PFSK-1 (cell line): ENCODE results near the gene ACSL5.

Source experiments
- FOXP2 ChIP-seq: optimal IDR thresholded peaks from 2 replicates; pipeline ENCODE3; 2011; ENCODE audit warnings: borderline replicate concordance, control low read depth, inconsistent platforms; ENCODE audit not compliant: insufficient read depth; ENCODE audit errors: extremely low read length, extremely low read depth
- POLR2AphosphoS5 ChIP-seq: IDR thresholded peaks from 2 replicates; pipeline ENCODE4 v1.6.1; 2012; ENCODE audit warnings: low read depth, mild to moderate bottlenecking, control low read depth, low read length, moderate library complexity
- REST ChIP-seq, 2 experiments: IDR thresholded peaks; 2 replicates each; pipeline versions ENCODE4 v1.6.1 to v1.8.0; 2011 to 2012; ENCODE audit warnings: low read depth in 2 of 2, low read length in 2 of 2, control low read depth in 1 of 2, inconsistent platforms in 1 of 2, mild to moderate bottlenecking in 1 of 2, moderate library complexity in 1 of 2; ENCODE audit not compliant: insufficient read depth in 1 of 2
- SIN3A ChIP-seq: IDR thresholded peaks from 2 replicates; pipeline ENCODE4 v1.6.1; 2012; ENCODE audit warnings: mild to moderate bottlenecking, low read length, moderate library complexity, borderline replicate concordance; ENCODE audit not compliant: insufficient read depth

GRCh38 chr10:112395809-112396530 lies 22.1 kb downstream of the ACSL5 start:
- TF ChIP-seq FOXP2: no peak
- TF ChIP-seq SIN3A: no peak
- TF ChIP-seq POLR2AphosphoS5: no peak
- no peak for TF ChIP-seq REST (IDR thresholded peaks at IDR 0.05; ENCODE audit: insufficient read depth in 1 of 2, low read depth in 2 of 2, low read length in 2 of 2)
